HCT116 (cell line): ENCODE results near the gene ZBTB2. TPM values are rescaled to one million over a fixed set of nuclear protein-coding genes. Genes with fewer than 3 reads are reported as not detected.
A peak's percentile ranks its signal among the peaks of the same experiment; 100 is the strongest.

Experiments used
- ATAC-seq: fragments of 200-7000 bp; cut with Tn5 transposase; 2 replicates; pipeline ENCODE4 v1.9.1; 2020; ENCODE audit warnings: mild to moderate bottlenecking, moderate library complexity
- BruUV-seq: library from RNA; stranded (reverse); fragments of 400-500 nt; replicated peaks from 2 replicates; lab custom pipeline; 2021; lab: Mats Ljungman, UMichigan
- CTCF ChIA-PET: fragments of 300-600 bp; sonication (Branson Sonifier 250); formaldehyde crosslinking; loops from one replicate; lab custom pipeline; 2021; ENCODE audit warnings: antibody characterized with exemption; lab: Charles Lee
- POLR2A ChIA-PET: fragments of 300-600, 350-600 bp; sonication (Branson Sonifier 250); formaldehyde crosslinking; loops from one replicate; lab custom pipeline; 2021; ENCODE audit warnings: antibody characterized with exemption; lab: Charles Lee
- RAD21 ChIA-PET, 2 experiments: fragments of 300-600 bp; sonication (Branson Sonifier 250); formaldehyde crosslinking; loops; one replicate each; lab custom pipeline; 2023; ENCODE audit warnings: low total read pairs in 2 of 2; ENCODE audit not compliant: uncharacterized antibody in 2 of 2, unreplicated experiment in 2 of 2, low non-redundant PET in 1 of 2; lab: Charles Lee
- DNase-seq: peaks from one replicate; pipeline ENCODE4 v3.0.0-alpha.2; 2010; ENCODE audit warnings: low read depth, low spot score
- H2AFZ ChIP-seq: fragments of 200-600 bp; shearing (Covaris generic), sonication (generic); 2 replicates; pipeline ENCODE4 v1.6.1; 2017; ENCODE audit warnings: low read depth, mixed run types, mixed read lengths, antibody characterized with exemption, low read length; ENCODE audit not compliant: poor library complexity, severe bottlenecking
- H3K27ac ChIP-seq: 2 replicates; pipeline ENCODE4 v1.5.1; 2012; ENCODE audit warnings: low read depth, low read length
- H3K27me3 ChIP-seq: fragments of 200-600 bp; sonication (generic); 2 replicates; pipeline ENCODE4 v1.6.1; 2016; ENCODE audit warnings: mixed run types, low read length, mixed read lengths; ENCODE audit not compliant: insufficient read depth
- H3K36me3 ChIP-seq, 2 experiments: fragments of 200-500 bp in 1 of 2; fragments of 200-600 bp in 1 of 2; sonication (Bioruptor generic) in 1 of 2; sonication (generic) in 1 of 2; 2 replicates each; pipeline versions ENCODE4 v1.5.1 to v1.6.1; 2014 to 2016; ENCODE audit warnings: low read length in 2 of 2, inconsistent platforms in 1 of 2, mixed read lengths in 1 of 2, mixed run types in 1 of 2; ENCODE audit not compliant: insufficient read depth in 2 of 2, control insufficient read depth in 1 of 2
- H3K4me1 ChIP-seq, 2 experiments: fragments of 200-600 bp in 1 of 2; sonication (generic) in 1 of 2; 2 replicates each; pipeline versions ENCODE4 v1.5.1 to v1.6.1; 2012 to 2017; ENCODE audit warnings: low read length in 2 of 2, inconsistent platforms in 1 of 2, mild to moderate bottlenecking in 1 of 2, mixed read lengths in 1 of 2, mixed run types in 1 of 2, moderate library complexity in 1 of 2; ENCODE audit not compliant: insufficient read depth in 2 of 2, control insufficient read depth in 1 of 2
- H3K4me2 ChIP-seq: fragments of 200-600 bp; sonication (generic); 2 replicates; pipeline ENCODE4 v1.6.1; 2017; ENCODE audit warnings: mixed run types, low read length, mixed read lengths
- H3K4me3 ChIP-seq, 2 experiments: fragments of 200-600 bp in 1 of 2; sonication (generic) in 1 of 2; replicated peaks in 1 of 2; 2 replicates each; pipeline ENCODE4 v1.5.1; 2011 to 2016; ENCODE audit warnings: low read length in 2 of 2, control low read depth in 1 of 2, low read depth in 1 of 2, mild to moderate bottlenecking in 1 of 2, mixed read lengths in 1 of 2, mixed run types in 1 of 2
- H3K79me2 ChIP-seq: fragments of 200-600 bp; sonication (generic); 2 replicates; pipeline ENCODE4 v1.6.1; 2017; ENCODE audit warnings: mild to moderate bottlenecking, mixed run types, low read length, moderate library complexity, mixed read lengths; ENCODE audit not compliant: insufficient read depth
- H3K9ac ChIP-seq: fragments of 200-600 bp; sonication (generic); 2 replicates; pipeline ENCODE4 v1.6.1; 2016; ENCODE audit warnings: low read length, mixed read lengths
- H3K9me2 ChIP-seq: fragments of 200-600 bp; sonication (generic), shearing (Covaris generic); 2 replicates; pipeline ENCODE4 v1.6.1; 2017; ENCODE audit warnings: mixed run types, mild to moderate bottlenecking, moderate library complexity; ENCODE audit not compliant: insufficient read depth
- H3K9me3 ChIP-seq, 2 experiments: fragments of 200-500 bp in 1 of 2; fragments of 200-600 bp in 1 of 2; sonication (Bioruptor generic) in 1 of 2; sonication (generic) in 1 of 2; 2 replicates each; pipeline ENCODE4 v1.6.1; 2014 to 2017; ENCODE audit warnings: low read length in 2 of 2, mixed read lengths in 2 of 2, inconsistent platforms in 1 of 2, low read depth in 1 of 2, mild to moderate bottlenecking in 1 of 2, mixed run types in 1 of 2, moderate library complexity in 1 of 2; ENCODE audit not compliant: control insufficient read depth in 1 of 2, insufficient read depth in 1 of 2
- H4K20me1 ChIP-seq: fragments of 200-600 bp; sonication (generic), shearing (Covaris generic); 2 replicates; pipeline ENCODE4 v1.6.1; 2017; ENCODE audit warnings: mixed run types, mild to moderate bottlenecking, moderate library complexity; ENCODE audit not compliant: insufficient read depth
- ATF3 ChIP-seq: IDR thresholded peaks from 2 replicates; pipeline ENCODE4 v1.6.1; 2012
- EZH2phosphoT487 ChIP-seq: fragments of 200-600 bp; IDR thresholded peaks from 2 replicates; pipeline ENCODE4 v1.6.1; 2018; ENCODE audit warnings: antibody characterized with exemption, borderline replicate concordance
- FOSL1 ChIP-seq: IDR thresholded peaks from 2 replicates; pipeline ENCODE4 v1.6.1; 2012; ENCODE audit warnings: low read depth
- POLR2A ChIP-seq: IDR thresholded peaks from 2 replicates; pipeline ENCODE4 v1.7.0; 2011; ENCODE audit warnings: borderline replicate concordance; ENCODE audit not compliant: insufficient read depth, insufficient read length; ENCODE audit errors: extremely low read depth
- RAD21 ChIP-seq: IDR thresholded peaks from 2 replicates; pipeline ENCODE4 v1.6.1; 2012; ENCODE audit warnings: low read depth, mild to moderate bottlenecking
- REST ChIP-seq: IDR thresholded peaks from 2 replicates; pipeline ENCODE4 v1.6.1; 2012; ENCODE audit warnings: low read depth
- SIN3A ChIP-seq: IDR thresholded peaks from 2 replicates; pipeline ENCODE4 v1.6.1; 2012; ENCODE audit warnings: low read depth
- YY1 ChIP-seq: IDR thresholded peaks from 2 replicates; pipeline ENCODE4 v1.6.1; 2011; ENCODE audit warnings: low read length, low read depth, moderate library complexity, mild to moderate bottlenecking; ENCODE audit not compliant: insufficient replicate concordance; ENCODE audit errors: extremely low read depth
- intact Hi-C: fragments of 100-400 bp; cut with micrococcal nuclease; formaldehyde crosslinking; loops from 2 replicates; pipeline ENCODE4 v1.10.0; 2022
- total RNA-seq: library from RNA; stranded (reverse); gene quantifications from one replicate; pipeline ENCODE4 v1.2.1, GENCODE V29; 2021; ENCODE audit not compliant: unreplicated experiment

Gene ZBTB2
- total RNA-seq, 1 experiment from 2014 or later, result 12.5 TPM

- Histone ChIP-seq H3K9me2 (no peaks in the 10 kb centered on the region), H3K79me2 (peaks cover 83% of the 10 kb centered on the region), H3K9ac (no peak overlapping the region), H3K27ac (no peak overlapping the region), H3K4me1 (peaks cover 0 to 5% of the 10 kb centered on the region in 2 experiments; a peak in 3 of 4 replicates), H3K4me2 (no peak overlapping the region), H3K27me3 (no peaks in the 10 kb centered on the region), H3K36me3 (no peaks in the 10 kb centered on the region), H2AFZ (no peak overlapping the region), H3K4me3 (no peak overlapping the region), H3K9me3 (no peaks in the 10 kb centered on the region), H4K20me1 (no peaks in the 10 kb centered on the region)
- POLR2A ChIA-PET, result no interaction called here
- intact Hi-C loops, result no loop called here
- no peak for DNase-seq
- RAD21 ChIA-PET, result interaction anchor here in 1 of 2 experiments (0.7 kb wide), 1 partner anchor 545 kb away, joined by 3 read pairs; no protein-coding TSS in a partner anchor
- no peak for ATAC-seq
- CTCF ChIA-PET, result interaction anchor here (1.0 kb wide), 1 partner anchor 564 kb away, joined by 3 read pairs; no protein-coding TSS in a partner anchor
- no TSS peak for BruUV-seq
- TF ChIP-seq POLR2A (no peak), YY1 (no peak), ATF3 (no peak), SIN3A (no peak), EZH2phosphoT487 (no peak)
Observed at GRCh38 chr6:151381722-151382121, 9.6 kb downstream of the ZBTB2 start.

- DNase-seq (no peak), ATAC-seq (peak; percentile 31; the same call in 1 of the 2 replicates)
- H3K36me3 ChIP-seq, result no peaks in the 10 kb centered on the region
- intact Hi-C loops, result no loop called here
- TF ChIP-seq RAD21 (peak; percentile 40), FOSL1 (no peak), REST (no peak)
- no peak overlapping the region for H3K4me3 ChIP-seq
- RAD21 ChIA-PET, result no interaction called here
- no peak overlapping the region for H2AFZ ChIP-seq
- no peaks in the 10 kb centered on the region for H3K9me2 ChIP-seq
- H3K4me2 ChIP-seq, result no peak overlapping the region
- CTCF ChIA-PET, result no interaction called here
- no peaks in the 10 kb centered on the region for H4K20me1 ChIP-seq
- no peaks in the 10 kb centered on the region for H3K9me3 ChIP-seq
- no peak overlapping the region for H3K27ac ChIP-seq
- POLR2A ChIA-PET, result no interaction called here
- peaks cover 83% of the 10 kb centered on the region for H3K79me2 ChIP-seq
- BruUV-seq, result no TSS peak
- peaks cover 1 to 13% of the 10 kb centered on the region in 2 experiments; a peak in 3 of 4 replicates for H3K4me1 ChIP-seq
- no peak overlapping the region for H3K9ac ChIP-seq
- no peaks in the 10 kb centered on the region for H3K27me3 ChIP-seq
Observed at GRCh38 chr6:151380848-151381205, 10.5 kb downstream of the ZBTB2 start.
